Keratinocyte (primary cell): Measurements from ENCODE around the gene HIKESHI. TPM values are rescaled to one million over a fixed set of nuclear protein-coding genes. Genes with fewer than 3 reads are reported as not detected.

Experiments
- DNase-seq: peaks from one replicate; pipeline ENCODE4 v3.0.0-alpha.2; 2011; ENCODE audit warnings: low read depth, missing footprints, low spot score
- FAIRE-seq: peaks from 2 replicates; lab custom pipeline; 2011; peaks lifted over from hg19 to GRCh38; lab: Jason Lieb, UNC
- H2AFZ ChIP-seq: 2 replicates; pipeline ENCODE4 v1.6.0; 2012; ENCODE audit warnings: low read length, control low read depth, inconsistent platforms; ENCODE audit not compliant: control insufficient read depth
- H3K27ac ChIP-seq: 2 replicates; pipeline ENCODE4 v1.5.1; 2011; ENCODE audit warnings: low read length; ENCODE audit not compliant: control insufficient read depth, insufficient read depth
- H3K27me3 ChIP-seq: 3 replicates; pipeline ENCODE4 v1.6.0; 2011; ENCODE audit warnings: low read length; ENCODE audit not compliant: control insufficient read depth, insufficient read depth; ENCODE audit errors: extremely low read depth
- H3K36me3 ChIP-seq, 2 experiments: 2 replicates in 1 of 2; 3 replicates in 1 of 2; pipeline ENCODE4 v1.5.1; 2011; ENCODE audit warnings: low read length in 2 of 2, mild to moderate bottlenecking in 1 of 2; ENCODE audit not compliant: control insufficient read depth in 2 of 2, insufficient read depth in 2 of 2; ENCODE audit errors: extremely low read depth in 1 of 2
- H3K4me1 ChIP-seq: 3 replicates; pipeline ENCODE4 v1.5.1; 2011; ENCODE audit warnings: low read length; ENCODE audit not compliant: control insufficient read depth, insufficient read depth; ENCODE audit errors: extremely low read depth
- H3K4me2 ChIP-seq: 3 replicates; pipeline ENCODE4 v1.6.0; 2011; ENCODE audit warnings: low read depth, low read length; ENCODE audit not compliant: control insufficient read depth, insufficient read depth; ENCODE audit errors: extremely low read depth
- H3K4me3 ChIP-seq, 3 experiments: fragments of 200-600 bp in 1 of 3; sonication (generic) in 1 of 3; 2 replicates in 2 of 3; 3 replicates in 1 of 3; pipeline ENCODE4 v1.5.1; 2011 to 2016; ENCODE audit warnings: low read length in 3 of 3, mild to moderate bottlenecking in 3 of 3, control low read depth in 2 of 3, inconsistent platforms in 1 of 3, low read depth in 1 of 3, mixed read lengths in 1 of 3, mixed run types in 1 of 3, moderate library complexity in 1 of 3; ENCODE audit not compliant: control insufficient read depth in 2 of 3, insufficient read depth in 2 of 3; ENCODE audit errors: extremely low read depth in 1 of 3
- H3K79me2 ChIP-seq: 2 replicates; pipeline ENCODE4 v1.6.0; 2012; ENCODE audit warnings: low read length; ENCODE audit not compliant: control insufficient read depth, insufficient read depth
- H3K9ac ChIP-seq: 3 replicates; pipeline ENCODE4 v1.6.0; 2011; ENCODE audit warnings: low read length; ENCODE audit not compliant: control insufficient read depth, insufficient read depth; ENCODE audit errors: extremely low read depth
- H3K9me1 ChIP-seq: 3 replicates; pipeline ENCODE4 v1.6.0; 2011; ENCODE audit warnings: low read length; ENCODE audit not compliant: control insufficient read depth, insufficient read depth; ENCODE audit errors: extremely low read depth
- H3K9me3 ChIP-seq: 2 replicates; pipeline ENCODE4 v1.5.1; 2012; ENCODE audit warnings: low read depth, low read length; ENCODE audit not compliant: control insufficient read depth
- H4K20me1 ChIP-seq: 3 replicates; pipeline ENCODE4 v1.6.0; 2011; ENCODE audit warnings: low read length; ENCODE audit not compliant: control insufficient read depth, insufficient read depth; ENCODE audit errors: extremely low read depth
- EZH2 ChIP-seq: IDR thresholded peaks from one replicate; pipeline ENCODE4 v1.6.1; 2012; ENCODE audit warnings: inconsistent platforms, mild to moderate bottlenecking, low read length, moderate library complexity
- dilution Hi-C: fragments of 300-500 bp; cut with MboI; formaldehyde crosslinking; loops from one replicate; pipeline ENCODE4 v1.7.0; 2020; ENCODE audit warnings: low sequenced_read_pairs; ENCODE audit not compliant: extremely low pct_ligation_motif_present
- polyA plus RNA-seq, 5 experiments: library from polyadenylated mRNA; depleted of rRNA in 3 of 5; stranded (reverse) in 3 of 5; stranded (forward) in 1 of 5; unstranded in 1 of 5; fragments of >200 nt; gene quantifications; 1 replicate in 1 of 5; 2 replicates in 3 of 5; 3 replicates in 1 of 5; pipeline versions ENCODE4 v1.2.1 to v1.2.3, GENCODE V29; 2011 to 2012; ENCODE audit warnings: missing spikeins in 2 of 5, low read depth in 1 of 5, low replicate concordance in 1 of 5
- small RNA-seq, 3 experiments: library from RNA; depleted of rRNA; stranded (forward); fragments of <200 nt; gene quantifications; one replicate each; pipeline ENCODE3, GENCODE V24; 2012; ENCODE audit warnings: low read depth in 3 of 3, low replicate concordance in 1 of 3; ENCODE audit not compliant: insufficient read length in 3 of 3
- TF ChIP-seq, protein P1 (sequence below), 3 experiments: IDR thresholded peaks in 1 of 3; conservative IDR thresholded peaks in 1 of 3; optimal IDR thresholded peaks in 1 of 3; 2 replicates in 2 of 3; 3 replicates in 1 of 3; pipeline versions ENCODE3 to v1.5.1; 2011; ENCODE audit warnings: low read length in 3 of 3, mild to moderate bottlenecking in 3 of 3, moderate library complexity in 2 of 3, control low read depth in 1 of 3, inconsistent platforms in 1 of 3; ENCODE audit not compliant: insufficient read depth in 2 of 3; ENCODE audit errors: extremely low read depth in 1 of 3

The HIKESHI gene
- polyA plus RNA-seq, 1 donor (not counting 4 experiments of a cell fraction or from before 2014, with no cell fraction given) = 89.4 TPM

DNA sequence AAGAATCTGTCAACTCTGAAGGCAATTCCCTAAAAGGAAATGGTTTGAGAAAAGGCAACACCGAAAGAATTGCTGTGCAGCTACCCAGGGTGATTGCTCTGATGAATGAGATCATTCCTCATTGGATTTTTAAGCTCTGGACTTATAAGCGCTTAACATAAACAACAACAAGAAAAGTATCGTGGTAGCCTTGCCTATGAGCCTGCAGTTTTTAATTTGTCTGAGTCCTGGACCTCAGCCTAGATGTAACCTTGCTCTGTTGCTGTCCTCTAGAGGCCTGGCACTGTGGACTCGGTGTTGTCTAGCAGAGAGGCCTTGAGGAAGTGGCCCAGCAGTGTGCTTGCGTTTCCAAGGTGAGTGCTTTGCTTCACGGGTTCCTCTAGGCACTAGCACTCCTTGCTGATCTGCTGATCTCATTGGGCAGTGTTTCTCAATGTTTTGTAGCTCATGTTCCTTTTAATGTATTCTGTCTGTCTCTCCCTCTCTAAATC, 93.1 kb downstream of the HIKESHI start:
- no peak for TF ChIP-seq EZH2
- TF ChIP-seq, protein P1, sequence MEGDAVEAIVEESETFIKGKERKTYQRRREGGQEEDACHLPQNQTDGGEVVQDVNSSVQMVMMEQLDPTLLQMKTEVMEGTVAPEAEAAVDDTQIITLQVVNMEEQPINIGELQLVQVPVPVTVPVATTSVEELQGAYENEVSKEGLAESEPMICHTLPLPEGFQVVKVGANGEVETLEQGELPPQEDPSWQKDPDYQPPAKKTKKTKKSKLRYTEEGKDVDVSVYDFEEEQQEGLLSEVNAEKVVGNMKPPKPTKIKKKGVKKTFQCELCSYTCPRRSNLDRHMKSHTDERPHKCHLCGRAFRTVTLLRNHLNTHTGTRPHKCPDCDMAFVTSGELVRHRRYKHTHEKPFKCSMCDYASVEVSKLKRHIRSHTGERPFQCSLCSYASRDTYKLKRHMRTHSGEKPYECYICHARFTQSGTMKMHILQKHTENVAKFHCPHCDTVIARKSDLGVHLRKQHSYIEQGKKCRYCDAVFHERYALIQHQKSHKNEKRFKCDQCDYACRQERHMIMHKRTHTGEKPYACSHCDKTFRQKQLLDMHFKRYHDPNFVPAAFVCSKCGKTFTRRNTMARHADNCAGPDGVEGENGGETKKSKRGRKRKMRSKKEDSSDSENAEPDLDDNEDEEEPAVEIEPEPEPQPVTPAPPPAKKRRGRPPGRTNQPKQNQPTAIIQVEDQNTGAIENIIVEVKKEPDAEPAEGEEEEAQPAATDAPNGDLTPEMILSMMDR (optimal IDR thresholded peaks at IDR 0.05 in 1 of 3, IDR thresholded peaks at IDR 0.05 in 1 of 3, conservative IDR thresholded peaks at IDR 0.05 in 1 of 3; ENCODE audit: extremely low read depth in 1 of 3, insufficient read depth in 2 of 3, low read length in 3 of 3) = no peak
- no peaks in the 10 kb centered on the region for H3K9me3 ChIP-seq
- H2AFZ ChIP-seq = no peak overlapping the region
- H3K4me3 ChIP-seq = no peak overlapping the region
- no peaks in the 10 kb centered on the region for H3K36me3 ChIP-seq
- no peaks in the 10 kb centered on the region for H3K4me1 ChIP-seq
- H4K20me1 ChIP-seq = no peaks in the 10 kb centered on the region
- dilution Hi-C loops = no loop called here
- no peak overlapping the region for H3K4me2 ChIP-seq
- H3K79me2 ChIP-seq = no peaks in the 10 kb centered on the region
- H3K27ac ChIP-seq = no peak overlapping the region
- DNase-seq (no peak), FAIRE-seq (no peak)
- no peaks in the 10 kb centered on the region for H3K9me1 ChIP-seq
- no peaks in the 10 kb centered on the region for H3K27me3 ChIP-seq
- no peak overlapping the region for H3K9ac ChIP-seq

Small RNAs within 50 kb of the gene (small RNA-seq; reads per million reads assigned to genes)
- 0 reads per million in 3 experiments for gene RN7SL225P

Other genes starting within 250 kb of the HIKESHI start
- gene PICALM, start 233.2 kb upstream of the HIKESHI start, polyA plus RNA-seq = 265 to 313 TPM (median 293 TPM) in 3 replicates
- gene EED, start 57.5 kb upstream of the HIKESHI start, polyA plus RNA-seq = 11.6 to 28.5 TPM (median 15.4 TPM) in 3 replicates
- 0.06 to 0.42 TPM (median 0.15 TPM) in 3 replicates for gene CCDC81, start 72.6 kb downstream of the HIKESHI start, polyA plus RNA-seq